Dermis microvascular lymphatic vessel endothelial cell (primary cell): ENCODE results near the gene MYO1D. TPM values are rescaled to one million over a fixed set of nuclear protein-coding genes. Genes with fewer than 3 reads are reported as not detected.

Experiments used
- DNase-seq, 2 donors: peaks; one replicate each; pipeline versions ENCODE4 v3.0.0 to v3.0.0-alpha.2; 2010; ENCODE audit warnings: low read depth in 2 of 2
- total RNA-seq: library from RNA; depleted of rRNA; stranded (reverse); fragments of >200 nt; gene quantifications from 2 replicates; pipeline ENCODE4 v1.2.1, GENCODE V29; 2014

MYO1D gene
- total RNA-seq, 1 donor from 2014 or later: 56.5 TPM

- DNase-seq: no peak
Observed at GRCh38 chr17:32491371-32492263, 385.3 kb downstream of the MYO1D start.

DNA sequence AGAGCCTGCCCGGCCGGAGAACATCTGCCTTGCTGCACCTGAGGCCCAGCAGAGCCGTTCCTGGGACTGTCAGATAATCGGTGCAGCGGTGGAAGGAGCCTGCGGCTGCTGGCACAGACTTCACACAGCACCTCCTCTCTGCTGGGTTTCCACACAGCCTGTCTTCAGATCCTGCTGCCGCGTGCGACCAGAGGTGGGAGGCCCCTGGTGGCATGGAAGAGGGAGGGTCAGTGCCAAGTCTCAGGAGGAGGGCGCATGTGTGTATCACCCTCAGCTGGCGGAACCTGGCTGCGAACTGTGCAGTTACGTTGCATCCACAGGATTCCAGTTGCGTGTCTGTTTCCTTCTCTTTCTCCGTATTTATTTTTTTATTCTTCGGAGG, 386.8 kb downstream of the MYO1D start:
- DNase-seq: no peak

DNA sequence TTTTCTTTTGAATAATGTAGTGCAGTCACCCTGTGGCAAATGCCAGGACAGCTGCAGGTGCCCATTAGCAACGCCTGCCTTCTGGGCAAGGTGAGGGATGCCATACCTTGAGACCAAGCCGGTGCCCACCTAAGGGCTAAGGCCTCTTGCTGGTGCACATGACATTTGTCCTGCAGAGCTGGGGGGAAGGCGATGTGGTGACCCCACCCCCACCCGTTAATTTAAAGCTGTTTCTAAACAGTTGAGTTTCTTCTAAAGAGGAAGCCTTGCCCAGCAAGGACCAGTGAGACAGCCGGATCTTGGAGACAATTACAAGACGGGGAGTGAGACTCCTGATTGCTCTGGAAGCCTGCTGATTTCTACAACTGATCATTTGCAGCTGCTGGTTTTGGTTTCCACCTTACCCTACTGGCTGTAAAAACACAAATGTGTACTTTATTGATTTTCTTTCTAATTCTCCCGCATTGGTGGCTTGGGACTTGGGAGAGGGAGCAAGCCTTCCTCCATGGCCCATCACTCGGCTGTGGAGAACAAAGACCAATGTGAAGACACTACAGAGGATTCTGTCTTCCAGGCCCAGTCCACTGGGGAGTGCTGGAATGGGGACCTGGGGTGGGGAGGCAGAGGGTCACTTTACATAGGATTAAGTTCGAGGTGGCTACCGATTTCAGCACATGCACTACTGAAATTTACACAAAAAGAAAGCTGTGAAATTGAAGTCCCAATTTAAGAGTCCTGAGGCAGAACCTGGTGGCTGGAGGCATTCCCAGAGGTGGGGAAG, 387.4 kb downstream of the MYO1D start:
- DNase-seq: no peak

DNA sequence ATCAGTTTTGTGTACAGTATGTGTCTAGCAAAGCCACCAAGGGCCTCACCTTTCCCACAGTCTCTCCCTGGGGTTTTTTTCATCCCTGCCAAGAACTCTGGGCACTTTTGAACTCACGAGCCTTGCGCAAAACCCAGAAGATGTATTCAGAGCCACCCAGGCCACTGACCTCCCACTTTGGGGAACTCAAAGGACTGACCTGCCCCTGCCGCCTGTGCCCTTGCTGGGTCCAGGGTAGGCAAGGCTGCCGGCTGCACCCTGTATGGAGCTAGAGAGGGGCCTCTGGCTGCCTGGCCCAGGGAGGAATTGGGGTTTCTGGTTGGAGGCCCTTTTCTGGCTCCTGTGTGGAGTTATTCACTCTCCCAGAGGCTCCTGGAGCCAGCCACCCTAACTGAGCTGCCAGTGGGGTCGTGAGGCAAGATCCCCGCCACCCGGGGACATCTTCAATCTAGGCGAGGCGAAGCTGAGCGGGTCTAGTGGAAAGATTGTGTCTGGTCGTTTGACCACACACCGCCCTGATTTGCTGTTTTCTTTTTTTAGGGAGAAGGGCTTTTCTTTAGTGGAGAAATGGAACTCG, 388.2 kb downstream of the MYO1D start:
- no peak for DNase-seq

- no peak for DNase-seq
Observed at GRCh38 chr17:32488177-32488542, 388.8 kb downstream of the MYO1D start.

GRCh38 chr17:32487473-32488176, 389.3 kb downstream of the MYO1D start:
- DNase-seq: peak in 1 of 2 donors; percentile 23

DNA sequence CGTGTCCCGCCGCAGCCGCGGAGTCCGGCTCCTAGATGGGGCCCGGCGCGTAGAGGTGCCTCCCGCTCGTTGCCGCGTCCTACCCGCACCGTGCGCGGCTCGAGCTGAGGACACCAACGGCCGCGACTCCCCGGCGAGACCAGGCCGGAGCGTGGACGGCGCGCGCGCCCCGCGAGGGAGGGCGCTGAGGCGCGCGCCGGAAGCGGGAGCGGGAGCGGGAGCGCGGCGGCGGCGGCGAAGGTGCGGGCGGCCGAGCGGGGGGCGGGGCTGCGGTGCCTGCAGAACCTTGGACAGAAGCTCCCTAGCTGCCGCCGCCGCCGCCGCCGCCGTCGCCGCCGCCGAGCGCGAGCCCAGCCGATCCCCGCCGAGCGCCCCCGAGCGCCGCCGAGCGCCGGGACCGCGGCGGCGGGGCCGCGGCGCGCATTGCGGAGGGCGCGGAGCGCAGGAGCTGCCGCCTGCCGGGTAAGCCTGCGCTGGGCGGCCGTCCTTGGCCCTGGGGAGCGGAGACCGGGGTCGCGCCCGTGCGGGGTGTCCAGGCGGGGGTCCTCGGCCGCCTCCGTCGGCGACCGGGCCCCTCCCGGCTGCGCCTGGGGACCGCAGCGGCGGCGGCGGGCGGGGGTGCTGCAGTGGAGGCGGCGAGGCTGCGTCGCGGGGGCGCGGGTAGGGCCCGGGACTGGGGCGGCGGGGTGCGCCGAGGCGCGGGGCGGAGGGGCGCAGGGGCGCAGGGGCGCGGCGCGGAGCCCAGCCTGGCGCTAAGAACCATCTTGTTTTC, 390.0 kb downstream of the MYO1D start, which contains the start of gene CDK5R1:
Gene CDK5R1 (plus strand): TSS at position 293 of the 772 bp plus-strand sequence. CDS start 628 bp downstream, outside the sequence.
- peak in 1 of 2 donors; percentile 76 for DNase-seq

- DNase-seq: peak; percentile 50 to 83
Observed at GRCh38 chr17:32486111-32486700, 390.7 kb downstream of the MYO1D start.

GRCh38 chr17:32485261-32486110, 391.4 kb downstream of the MYO1D start:
- no peak for DNase-seq

DNA sequence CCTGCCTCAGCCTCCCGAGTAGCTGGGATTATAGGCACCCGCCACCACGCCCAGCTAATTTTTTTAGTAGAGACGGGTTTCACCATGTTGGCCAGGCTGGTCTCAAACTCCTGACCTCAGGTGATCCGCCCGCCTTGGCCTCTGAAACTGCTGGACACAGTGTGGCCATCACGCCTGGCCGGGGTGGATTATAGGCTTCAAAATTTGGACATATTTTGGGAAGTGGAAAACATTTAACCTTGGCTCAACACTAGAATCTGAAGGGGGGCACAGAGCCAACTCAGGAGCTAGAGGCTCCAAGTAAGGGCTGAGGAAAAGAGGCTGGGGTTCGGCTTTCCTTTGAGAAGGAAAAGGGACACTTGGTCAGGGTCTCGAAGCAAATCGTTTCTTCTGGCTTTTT, 392.3 kb downstream of the MYO1D start:
- DNase-seq: no peak

DNA sequence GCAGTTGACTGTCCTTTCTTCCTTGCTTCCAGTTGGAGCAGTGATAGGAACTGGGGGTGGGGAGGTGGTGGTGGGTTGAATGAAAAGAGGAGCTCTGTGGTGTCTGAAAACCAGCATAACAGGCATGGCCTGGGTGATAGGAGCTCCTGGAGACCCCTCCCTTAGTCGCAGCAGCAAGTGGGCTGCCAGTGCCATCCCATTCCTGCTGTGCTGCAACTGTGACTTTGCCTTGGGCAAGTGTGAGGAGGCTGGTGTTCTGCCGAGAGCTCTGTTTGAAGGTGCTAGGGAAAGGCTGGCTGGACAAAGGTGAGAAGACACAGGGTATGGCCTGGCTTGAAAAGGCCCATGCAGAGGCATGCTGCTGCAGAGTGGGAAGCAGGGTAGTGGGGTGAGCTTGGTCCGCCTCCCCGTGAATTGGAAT, 392.9 kb downstream of the MYO1D start:
- no peak for DNase-seq

GRCh38 chr17:32483451-32484019, 393.4 kb downstream of the MYO1D start:
- DNase-seq: peak; percentile 23 to 68

DNA sequence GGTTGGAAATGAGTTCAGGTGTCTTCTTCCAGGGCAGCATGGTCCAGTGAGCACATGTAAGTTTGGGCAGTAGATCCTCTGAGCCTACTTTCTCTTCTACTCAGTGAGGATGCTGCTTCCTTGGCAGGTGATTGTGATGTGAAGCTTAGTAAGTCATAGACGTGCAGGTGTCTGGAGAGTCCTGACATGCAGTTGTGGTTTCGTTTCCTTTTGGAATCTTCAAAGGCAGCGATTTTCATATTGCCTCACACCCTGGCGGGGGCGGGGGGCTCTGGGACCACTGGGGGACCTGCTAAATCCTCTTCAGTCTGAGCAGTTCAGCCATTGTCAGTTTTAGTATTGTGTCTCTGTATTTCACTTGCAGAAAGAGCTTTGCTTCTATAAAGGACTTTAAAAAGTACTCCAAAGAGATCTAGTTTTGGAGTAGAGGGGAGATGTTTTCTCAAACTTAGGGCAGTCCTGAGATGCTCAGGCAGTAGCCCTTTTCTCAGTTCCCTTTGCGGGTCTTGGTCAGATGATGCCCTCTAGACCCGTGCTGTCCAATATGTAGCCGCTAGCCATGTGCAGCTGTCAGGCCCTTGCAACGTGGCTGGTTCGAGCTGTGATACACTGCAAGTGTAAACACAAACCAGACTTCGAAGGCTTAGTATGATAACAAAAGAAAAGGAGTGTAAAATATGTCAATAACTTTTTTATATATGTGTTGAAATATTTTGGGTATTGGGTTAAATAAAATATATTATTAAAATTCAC, 394.2 kb downstream of the MYO1D start:
- no peak for DNase-seq

- DNase-seq: no peak
Observed at GRCh38 chr17:32481193-32481592, 395.7 kb downstream of the MYO1D start.

DNA sequence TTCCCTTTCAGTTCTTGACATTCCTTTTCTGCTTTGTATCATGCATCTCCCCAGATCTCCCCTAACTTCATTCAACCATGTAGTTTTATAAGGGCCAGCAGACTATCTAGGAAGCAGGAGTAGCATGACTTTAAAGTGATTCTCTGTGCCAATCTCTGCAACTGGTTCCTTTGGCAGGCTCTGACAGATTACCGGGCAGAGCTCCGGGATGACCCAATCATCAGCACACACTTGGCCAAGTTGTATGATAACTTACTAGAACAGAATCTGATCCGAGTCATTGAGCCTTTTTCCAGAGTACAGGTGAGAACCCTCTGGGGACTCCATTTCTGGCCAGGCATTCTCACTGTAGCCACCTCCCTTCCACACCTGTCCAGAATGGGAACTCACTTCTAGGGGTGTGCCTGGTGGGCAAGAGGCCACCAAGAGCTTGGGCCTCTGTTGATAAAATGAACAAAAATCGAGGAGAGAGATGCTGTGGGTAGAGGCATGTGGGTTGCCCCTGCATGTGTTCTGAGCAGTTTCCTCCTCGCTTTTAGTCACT, 397.8 kb downstream of the MYO1D start:
- no peak for DNase-seq

DNA sequence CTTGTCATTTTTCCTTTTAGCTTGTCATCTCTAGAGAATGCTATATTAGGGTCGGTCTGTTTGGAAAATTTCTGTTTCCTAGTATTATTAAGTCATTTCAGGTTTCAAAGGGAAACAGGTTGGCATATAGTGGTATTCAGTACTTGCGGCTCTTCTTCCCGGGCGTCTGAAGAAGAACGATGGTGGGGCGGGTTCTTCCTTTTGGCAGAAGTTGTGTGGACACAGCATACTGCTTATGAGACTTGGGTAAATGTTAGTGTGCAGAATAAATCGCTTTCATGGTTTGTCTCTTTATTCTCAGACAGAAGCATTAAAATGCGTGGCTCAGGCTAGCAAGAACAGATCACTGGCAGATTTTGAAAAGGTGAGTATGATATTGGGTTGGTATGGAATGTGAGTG, 399.7 kb downstream of the MYO1D start:
- DNase-seq: no peak

GRCh38 chr17:32475258-32475657, 401.7 kb downstream of the MYO1D start:
- no peak for DNase-seq

DNA sequence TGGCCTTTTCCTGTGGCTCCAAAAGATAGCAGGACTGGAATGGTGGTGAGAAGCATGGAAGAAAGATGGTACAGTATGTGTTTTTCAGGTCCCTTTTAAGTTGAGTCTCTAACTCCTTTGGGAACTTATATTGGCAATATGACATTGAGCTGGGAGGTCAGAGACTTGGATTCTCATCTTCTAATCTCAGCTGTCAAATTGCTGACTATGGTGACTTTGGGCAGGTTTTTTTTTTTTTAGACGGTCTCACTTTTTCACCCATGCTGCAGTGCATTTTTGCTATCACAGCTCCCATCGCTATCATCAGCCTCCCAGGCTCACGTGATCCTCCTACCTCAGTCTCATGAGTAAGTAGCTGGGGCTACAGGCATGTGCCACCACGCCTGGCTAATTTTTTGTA, 405.3 kb downstream of the MYO1D start:
- no peak for DNase-seq
